NCI-H2107 (cell line): ENCODE data around the gene TTPAL.
"Not testable (repeated sequence)": the region's sequence is repeated elsewhere in the genome, so short reads cannot be mapped to it uniquely, and the experiment has no call there.

Experiments used
- DNase-seq: peaks from one replicate; lab custom pipeline; 2025; lab: John Stamatoyannopoulos, UW

The TTPAL gene

DNA sequence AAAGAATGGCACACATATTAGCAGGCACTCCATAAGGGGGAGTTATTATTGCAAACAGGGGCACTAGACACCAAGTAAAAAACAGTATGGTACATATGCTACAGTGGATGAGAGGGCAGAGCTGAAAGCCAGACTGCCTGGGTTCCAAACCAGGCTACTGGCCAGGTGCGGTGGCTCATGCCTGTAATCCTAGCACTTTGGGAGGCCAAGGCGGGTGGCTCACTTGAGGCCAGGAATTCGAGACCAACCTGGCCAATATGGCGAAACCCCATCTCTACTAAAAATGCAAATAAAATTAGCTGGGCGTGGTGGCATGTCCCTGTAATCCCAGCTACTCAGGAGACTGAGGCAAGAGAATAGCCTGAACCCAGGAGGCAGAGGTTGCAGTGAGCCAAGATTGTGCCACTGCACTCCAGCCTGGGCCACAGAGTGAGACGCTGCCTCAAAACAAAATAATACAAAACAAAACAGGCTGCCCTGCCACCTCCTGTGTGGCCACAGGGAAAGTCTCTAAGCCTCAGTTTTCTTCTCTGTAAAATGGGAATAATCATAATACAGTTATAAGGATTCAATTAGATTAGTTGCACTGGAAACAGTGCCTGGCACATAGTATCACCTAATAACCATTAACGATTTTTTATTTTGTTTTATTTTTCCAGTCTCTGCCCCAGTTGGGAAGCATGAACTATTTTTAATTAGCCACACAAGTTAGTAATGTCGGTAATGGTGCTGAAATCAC is 7.5 kb upstream of the TTPAL start:
- no peak for DNase-seq

DNA sequence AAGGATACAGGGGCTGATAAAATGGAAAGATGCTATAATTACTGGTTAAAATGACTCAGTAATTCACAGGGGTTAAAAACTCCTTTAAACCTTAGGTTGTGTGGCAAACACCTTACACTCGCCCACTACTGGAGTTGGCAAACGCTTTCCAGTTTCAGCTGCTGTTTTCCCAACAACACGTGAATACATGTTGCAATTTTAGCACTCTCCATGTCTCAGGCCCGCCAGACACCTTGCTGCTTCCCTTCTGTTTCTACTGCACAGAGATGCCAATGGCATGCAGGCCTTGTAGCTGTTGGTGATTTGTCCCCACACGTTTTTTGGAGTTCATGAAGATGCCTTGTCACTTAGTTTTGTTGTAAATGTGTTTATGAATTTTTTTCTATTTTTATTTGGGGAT is 5.3 kb upstream of the TTPAL start:
- DNase-seq, result no peak

DNA sequence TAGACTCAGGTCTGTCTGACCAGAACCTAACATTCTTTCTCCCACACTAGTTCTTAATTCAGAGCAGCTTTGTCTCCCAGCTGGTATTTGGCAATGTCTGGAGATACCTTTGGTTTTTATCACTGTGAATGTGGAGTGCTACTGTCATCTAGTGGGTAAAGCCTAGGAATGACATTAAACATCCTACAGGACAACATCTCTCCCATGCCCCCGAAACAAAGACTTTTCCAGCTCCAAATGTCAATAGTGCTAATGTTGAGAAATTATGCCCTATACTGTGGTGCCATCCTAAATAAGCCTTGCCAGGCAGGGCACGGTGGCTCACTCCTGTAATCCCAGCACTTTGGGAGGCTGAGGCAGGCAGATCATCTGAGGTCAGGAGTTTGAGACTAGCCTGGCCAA is 4.2 kb upstream of the TTPAL start:
- DNase-seq, result no peak

DNA sequence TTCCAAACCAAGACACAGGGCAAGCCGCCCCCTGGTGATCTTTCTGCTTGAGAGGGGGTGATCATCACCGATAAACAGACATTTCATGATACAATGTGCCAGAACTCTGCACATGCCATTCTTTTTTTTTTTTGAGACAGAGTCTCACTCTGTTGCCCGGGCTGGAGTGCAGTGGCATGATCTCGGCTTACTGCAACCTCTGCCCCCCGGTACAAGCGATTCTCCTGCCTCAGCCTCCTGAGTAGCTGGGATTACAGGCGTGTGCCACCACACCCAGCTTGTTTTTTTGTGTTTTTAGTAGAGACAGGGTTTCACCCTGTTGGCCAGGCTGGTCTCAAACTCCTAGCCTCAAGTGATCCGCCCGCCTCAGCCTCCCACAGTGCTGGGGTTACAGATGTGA is 3.4 kb upstream of the TTPAL start:
- DNase-seq, result not testable (repeated sequence)

DNA sequence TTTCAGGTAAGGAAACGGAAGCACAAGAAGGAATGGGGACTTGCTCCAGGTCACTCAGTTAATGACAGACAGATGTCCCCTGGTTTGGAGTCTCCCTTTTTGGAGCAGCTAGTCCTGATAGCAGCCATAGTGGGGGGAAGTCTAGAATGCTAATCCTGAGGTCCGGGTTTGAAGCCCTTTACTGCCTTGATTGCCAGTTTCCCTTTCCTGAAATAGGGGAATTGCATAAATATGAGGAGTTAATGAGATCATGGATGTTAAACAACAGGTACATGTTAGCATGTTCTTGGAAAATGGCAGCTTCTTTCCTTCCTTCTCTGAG is 341 bp upstream of the TTPAL start:
- DNase-seq, result no peak

DNA sequence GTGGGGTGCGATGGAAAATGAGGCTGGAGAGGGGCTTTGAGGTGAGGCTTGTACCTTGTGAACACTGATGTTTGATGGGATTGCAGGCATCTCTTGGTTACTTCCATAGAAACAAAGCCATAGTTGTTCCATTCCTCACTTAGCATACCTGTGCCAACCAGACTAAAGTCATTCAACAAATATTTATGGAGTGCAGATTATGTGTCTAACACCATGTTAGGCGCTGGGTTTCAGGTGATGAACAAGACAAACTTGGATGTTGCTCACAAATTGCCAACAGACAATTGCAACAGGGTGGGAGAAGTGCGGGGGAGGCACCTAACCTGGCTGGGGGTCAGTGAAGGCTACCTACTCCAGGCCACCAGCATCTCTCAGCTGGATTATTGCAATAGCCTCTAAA is 1.5 kb downstream of the TTPAL start:
- no peak for DNase-seq

DNA sequence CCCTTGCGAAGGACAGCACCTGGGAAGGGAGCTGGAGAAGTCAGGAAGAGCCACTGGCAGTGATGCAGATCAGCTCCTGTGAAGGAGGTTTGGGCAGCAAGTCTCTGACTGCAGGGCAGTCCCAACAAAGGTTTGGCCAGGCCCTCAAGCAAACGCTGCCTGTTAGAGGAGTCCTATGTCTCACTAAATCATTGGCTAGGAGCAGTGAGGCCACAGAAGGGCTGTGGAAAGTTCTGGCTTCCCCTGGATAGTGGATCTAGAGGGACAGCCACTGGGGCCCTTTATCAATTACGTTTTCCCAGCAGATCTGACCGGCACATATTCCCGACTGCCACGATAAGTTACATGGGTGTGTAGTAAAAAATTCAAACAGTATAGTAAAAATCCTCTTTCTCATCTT is 2.5 kb downstream of the TTPAL start:
- DNase-seq, result no peak

DNA sequence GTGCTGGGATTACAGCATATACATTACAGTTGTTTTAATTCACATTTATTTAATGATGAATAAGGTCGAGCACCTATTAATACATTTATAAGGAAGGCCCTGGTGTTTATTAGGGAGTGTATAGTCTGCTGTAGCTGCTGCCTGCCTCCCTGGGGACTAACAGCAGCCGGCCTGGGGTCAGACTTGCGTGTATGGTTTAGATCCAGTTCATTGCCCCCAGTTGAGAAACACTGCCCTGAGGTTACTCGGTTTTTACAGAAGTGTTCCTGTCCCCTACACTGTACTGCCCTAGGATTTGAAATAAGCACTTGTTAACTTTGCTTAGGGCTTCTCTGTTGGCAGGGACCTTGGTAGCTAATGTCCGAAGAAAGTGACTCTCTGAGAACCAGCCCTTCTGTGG is 4.0 kb downstream of the TTPAL start:
- DNase-seq, result no peak

DNA sequence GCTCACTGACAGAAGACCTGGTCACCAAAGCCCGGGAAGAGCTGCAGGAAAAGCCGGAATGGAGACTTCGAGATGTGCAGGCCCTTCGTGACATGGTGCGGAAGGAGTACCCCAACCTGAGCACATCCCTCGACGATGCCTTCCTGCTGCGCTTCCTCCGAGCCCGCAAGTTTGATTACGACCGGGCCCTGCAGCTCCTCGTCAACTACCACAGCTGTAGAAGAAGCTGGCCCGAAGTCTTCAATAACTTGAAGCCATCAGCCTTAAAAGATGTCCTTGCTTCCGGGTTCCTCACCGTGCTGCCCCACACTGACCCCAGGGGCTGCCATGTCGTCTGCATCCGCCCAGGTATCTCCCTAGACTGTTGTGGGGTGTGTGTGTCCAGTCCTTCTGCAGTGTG is 4.4 kb downstream of the TTPAL start:
- DNase-seq, result no peak

DNA sequence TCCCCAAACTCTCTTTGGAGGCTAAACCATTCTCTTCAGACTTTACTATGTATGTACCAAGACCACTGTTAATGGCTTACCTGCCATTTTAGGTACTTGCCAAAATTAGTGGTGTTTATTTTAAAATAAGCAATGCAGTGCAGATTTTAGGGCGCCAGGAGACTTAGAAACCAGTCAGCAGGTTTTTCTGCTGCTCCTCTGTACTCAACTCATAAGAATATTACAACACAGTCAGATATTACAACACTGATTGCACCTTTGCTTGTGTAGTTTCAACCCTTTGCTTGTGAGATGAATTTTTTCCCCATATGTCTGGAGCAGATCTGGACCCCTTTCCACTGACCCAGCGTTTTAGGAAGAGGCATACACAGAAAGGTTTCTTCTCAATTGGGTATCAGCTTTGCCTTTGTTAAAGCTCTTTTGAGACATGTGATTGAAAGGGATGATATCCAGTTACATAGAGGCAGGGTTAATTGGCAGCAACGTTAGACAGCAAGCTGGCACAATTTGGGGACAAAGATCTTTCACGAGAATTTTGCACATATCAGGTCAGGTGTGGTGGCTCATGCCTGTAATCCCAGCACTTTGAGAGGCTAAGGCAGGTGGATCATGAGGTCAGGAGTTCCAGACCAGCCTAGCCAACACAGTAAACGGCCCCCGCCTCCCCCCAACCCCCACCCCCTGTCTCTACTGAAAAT is 6.2 kb downstream of the TTPAL start:
- no peak for DNase-seq

DNA sequence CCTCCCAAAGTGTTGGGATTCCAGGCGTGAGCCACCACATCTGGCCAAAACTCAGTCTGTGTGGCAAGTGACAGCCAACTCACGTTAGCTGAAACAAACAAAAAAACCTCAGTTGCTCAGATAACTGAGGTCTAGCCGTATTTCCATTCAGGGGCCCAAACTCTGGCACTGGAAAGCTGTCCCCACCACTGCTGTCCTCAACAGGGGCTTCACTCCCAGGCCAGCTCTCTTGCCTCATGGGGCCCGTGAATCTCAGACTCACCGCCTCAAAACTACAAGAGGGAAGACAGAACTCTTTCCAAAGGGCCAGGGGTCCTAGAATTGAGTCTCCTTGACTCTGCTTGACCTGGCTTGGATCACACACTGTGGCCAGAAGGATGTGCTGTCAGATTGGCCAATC is 7.4 kb downstream of the TTPAL start:
- DNase-seq, result no peak

DNA sequence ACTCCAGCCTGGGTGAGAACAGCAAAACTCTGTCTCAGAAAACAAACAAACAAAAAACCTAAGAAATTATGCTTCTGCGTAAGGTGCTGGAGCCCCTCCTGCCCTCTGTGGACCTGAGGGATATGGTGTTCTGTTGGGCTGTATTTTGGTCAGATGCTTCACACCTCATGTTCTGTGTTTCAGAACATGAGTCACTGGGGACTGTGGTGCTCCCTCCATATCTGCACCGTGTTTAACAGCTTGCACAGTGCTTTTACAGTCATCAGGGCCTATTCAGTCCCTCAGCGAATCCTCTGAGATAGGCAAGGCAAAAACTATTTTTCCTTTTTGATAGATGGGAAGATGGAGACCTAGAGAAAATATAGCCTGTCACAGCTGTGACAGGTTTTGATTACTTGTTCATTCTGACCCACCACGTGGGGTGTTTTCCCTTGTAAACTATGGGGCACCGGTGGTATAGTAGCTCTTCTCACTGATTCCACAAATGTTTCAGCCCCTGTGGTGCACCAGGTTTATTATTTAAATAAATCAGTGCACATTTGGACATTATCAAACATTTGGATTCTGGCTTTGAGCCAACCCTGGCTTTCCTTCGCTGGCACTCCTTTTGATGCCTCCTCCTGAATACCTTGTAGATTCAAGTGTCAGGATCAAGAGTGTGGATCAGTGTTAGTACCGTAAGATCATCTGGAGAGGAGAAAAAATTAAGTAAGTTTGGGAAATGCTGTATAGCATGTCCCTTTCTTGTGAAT is 9.6 kb downstream of the TTPAL start:
- DNase-seq, result no peak

DNA sequence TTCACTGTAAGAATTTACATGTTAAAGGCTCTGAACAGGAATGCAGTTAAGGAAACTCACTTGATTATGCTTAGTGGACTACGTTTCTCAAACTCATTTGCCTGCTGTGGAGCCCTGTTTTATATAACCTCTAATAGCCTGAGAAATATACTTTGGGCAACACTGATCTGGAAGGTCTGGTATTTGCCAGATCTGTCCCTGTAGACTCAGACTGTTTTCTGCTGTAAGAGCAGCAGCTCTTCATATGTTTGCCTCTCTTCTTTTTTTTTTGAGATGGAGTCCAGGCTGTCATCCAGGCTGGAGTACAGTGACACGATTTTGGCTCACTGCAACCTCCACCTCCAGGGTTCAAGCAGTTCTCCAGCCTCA is 10.1 kb downstream of the TTPAL start:
- no peak for DNase-seq

DNA sequence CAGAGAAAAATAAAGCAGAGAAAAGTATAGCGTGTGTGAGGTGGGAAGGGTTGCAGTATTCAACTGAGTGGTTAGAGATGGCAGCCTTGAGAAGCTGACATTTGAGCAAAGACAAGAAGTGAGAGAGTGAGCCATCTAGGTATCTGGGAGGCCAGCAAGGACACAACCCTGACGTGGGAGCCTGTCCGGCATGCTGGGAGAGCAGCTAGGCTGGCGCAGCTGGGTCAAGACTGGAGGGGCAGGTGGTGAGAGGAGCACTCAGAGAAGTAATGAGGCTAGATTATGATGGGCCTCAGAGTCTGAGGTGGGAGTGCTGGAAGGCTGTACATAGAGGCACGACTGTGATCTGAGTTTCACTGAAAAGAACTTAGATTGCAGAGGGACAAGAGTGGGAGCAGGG is 12.9 kb downstream of the TTPAL start:
- no peak for DNase-seq

DNA sequence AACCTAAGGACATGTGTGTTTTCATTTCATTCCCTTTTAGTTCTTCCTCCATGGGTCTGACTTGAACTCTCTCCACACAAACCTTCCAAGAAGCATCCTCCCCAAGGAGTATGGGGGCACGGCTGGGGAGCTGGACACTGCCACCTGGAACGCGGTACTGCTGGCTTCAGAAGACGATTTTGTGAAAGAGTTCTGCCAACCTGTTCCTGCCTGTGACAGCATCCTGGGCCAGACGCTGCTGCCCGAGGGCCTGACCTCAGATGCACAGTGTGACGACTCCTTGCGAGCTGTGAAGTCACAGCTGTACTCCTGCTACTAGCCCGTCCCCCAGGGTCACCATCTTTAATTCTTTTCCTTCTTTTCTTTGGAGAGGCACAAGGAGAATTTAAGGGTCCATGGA is 13.5 kb downstream of the TTPAL start:
- no peak for DNase-seq

DNA sequence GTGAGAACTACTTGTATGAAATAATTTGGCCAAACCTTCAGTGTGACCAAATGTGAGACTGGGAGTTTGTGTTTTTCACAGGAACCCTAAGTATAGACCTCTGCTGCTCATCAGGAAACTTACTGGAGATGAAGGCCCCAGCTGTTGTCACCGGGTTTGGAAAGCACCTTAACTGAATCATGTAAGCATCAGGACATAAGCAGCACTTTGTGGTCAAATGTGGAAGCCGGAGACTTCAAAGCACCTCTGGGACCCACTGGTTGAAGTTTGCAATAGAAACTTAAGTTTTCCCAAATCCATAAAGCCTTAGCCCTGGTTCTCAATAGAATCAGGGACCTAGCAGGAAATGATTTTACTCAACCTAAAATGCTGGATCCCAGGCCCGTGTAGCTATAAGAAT is 14.3 kb downstream of the TTPAL start:
- DNase-seq, result no peak

DNA sequence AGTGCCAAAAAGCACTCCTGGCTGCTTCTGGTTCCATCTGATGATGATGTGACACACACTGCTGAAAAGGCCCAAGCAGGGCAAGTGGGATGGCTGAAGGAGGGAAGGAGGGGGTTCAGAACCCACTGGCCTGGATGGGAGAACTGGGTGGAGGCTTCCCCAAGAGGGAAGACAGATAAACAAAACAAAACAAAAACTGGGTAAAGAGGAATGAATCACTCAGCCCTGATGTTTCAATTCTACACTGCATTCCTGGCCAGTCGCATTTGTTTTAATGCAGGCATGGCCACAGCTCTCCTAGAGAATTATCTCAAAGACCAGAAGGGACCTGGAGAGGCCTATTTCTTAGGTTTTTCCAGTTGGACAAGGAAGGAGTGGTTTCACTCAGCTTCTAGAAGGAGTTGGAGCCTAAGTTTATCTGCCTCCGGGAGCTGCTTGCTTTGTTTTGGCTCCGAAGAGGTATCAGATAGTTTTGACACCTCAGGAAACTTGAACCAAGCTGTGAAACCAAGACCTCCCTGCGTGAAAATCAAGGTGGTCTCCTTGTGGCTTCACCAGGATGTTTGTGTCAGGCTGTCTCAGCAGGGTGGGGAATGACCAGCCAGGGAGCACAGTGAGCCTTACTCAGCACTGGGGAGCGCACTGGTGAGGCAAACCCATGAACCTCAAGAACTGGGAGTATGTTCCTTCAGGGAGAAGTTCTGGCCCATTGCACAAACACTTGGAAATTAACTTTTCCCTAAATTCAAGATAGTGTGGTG is 16.1 kb downstream of the TTPAL start:
- no peak for DNase-seq

DNA sequence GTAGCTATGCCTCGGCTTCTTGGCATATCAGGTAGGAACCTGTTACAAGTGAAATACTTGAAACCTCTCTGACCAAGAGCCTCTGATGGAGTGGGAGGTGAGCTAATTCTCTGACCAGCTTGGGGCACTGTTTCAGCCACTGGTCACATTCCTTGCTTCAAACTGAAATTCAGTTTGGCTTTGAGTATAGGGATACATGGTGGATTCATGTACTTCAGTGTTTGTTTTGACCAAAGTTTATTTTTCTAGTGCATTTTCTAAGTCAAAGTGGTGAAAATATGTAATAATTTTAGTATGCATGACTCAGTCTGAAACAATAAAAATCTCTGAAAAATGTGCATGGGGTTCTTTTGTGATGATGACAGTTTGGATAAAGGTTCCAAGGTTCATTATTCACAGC is 18.6 kb downstream of the TTPAL start:
- no peak for DNase-seq

DNA sequence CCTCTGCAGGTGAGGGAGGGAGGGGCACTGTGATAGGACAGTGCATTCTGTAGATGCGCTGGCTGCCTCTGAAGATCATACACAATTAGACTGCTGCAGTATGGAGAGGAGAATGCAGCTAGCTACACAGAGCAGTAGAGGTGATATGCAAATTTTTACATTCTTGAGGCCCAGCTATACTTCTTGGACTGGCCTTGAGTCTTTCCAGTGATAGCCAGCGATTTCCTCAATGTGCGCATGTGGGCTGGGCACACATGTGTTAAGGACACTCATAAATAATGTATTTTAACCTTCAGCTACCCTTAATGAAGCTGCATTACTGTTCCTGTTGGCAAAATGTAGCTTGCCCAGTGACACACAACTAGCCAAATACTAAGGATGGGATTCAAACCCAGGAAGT is 19.0 kb downstream of the TTPAL start:
- no peak for DNase-seq

DNA sequence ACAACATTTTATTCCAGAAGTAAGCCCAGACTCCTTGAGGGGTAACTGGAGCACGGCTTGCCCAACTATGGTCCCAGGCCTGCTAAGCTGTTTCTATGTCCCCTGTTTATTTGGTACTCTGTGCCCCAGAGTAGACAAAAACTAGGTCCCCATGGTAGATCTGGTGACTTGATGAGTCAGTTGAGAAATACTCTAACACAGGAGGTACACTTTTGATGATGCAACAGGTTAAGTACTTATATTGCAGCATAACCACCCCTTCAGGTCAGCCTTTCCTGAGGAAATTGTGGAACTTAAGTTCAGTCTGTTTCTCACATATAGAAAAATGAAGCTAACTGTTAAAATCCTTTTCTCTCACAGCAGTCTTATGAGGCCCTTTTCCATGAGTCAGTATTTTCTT is 19.6 kb downstream of the TTPAL start:
- DNase-seq, result no peak

DNA sequence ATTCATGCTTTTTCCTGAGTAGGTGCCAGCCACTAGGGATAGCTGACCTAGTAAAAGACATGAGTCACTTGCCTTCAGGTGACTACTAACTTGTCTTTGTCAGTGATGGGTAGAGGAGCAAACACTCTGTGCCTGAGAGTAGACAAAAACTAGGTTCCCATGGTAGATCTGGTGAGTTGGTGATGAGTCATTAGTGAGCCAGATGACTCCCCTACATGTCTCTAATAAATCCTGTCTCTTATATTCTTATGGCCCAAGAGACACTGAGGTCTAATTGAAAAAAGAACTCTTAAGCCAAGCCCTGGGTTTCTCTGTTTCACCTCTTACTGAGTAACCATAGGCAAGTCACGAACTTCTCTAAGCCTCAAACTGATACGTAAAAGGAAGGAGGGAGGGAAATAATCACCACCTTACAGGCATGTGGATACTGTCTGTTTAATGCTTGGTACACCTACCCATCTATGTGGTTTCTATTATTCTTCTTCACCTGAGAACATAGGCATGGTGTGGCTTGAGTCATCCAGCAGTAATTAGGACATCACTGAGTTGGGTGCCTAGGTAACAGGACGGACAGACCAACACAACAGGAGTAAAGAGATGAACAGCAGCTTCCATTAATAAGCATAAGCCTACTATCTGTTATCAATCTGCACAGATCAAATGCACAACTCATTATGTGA is 20.3 kb downstream of the TTPAL start:
- no peak for DNase-seq

DNA sequence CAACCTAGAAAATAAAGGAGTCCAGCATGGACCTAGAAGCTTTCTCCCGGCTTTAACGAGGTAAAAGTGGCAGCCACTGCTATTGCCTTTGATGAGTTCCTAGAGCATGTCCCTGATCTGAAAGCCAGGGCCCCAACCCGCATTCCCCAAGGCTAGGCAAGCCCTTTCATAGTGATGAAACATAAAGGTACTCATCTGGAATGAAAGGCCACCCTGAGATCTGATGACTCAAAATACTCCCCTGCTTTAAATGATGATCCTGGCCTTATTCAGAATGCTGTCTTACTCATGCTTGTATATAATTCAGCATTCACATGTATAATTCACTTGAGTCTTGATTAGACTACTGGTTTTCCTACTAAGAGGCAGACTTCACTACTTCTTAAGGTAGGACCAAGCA is 21.3 kb downstream of the TTPAL start:
- no peak for DNase-seq
